ENCODE data around the gene GRID2.

GRID2 gene

DNA sequence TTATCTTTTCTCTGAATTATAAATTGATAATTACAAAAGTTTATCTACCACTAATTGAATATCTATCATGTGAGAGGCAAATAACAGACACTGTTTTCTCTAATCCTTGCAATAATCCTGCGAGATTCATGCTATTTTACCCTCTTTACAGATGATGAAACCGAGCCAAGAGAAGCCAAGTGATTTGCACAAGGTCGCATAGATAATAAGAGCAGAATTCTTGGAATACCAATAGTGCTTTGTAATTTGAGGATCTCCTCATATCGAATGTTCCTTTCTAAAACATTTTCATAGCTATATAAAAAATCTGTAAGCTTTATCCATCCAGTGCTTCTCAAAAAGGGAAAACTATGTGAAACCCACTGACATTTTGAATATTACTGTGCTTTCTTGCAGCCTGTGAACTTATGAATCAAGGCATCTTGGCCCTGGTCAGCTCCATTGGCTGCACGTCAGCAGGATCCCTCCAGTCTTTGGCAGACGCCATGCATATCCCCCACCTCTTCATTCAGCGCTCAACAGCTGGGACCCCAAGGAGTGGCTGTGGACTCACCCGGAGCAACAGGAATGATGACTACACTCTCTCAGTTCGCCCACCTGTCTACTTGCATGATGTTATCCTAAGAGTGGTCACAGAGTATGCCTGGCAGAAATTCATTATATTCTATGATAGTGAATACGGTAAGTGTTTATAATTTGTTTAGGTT is 781.0 kb downstream of the GRID2 start:
- DNase-seq (ENCODE audit: low read depth) = peak; percentile 1

DNA sequence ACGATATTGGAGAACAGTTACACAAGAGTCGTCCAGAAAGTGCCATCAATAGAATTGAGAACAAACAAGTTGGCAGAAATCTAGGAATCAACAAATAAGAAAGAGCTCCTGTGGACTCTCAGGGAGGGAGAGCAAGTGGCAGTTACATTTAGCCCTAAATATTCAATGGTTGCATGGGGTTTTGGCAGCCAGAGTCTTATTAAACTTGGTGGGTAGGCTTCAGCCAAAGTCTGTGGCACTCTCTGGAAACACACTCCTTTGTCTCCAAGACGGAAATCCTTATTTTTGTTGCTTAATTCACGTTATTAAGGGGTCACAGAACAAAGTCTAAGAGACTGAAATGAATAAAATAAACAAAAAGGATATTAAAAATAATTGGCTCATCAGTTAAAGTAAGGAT is 782.6 kb downstream of the GRID2 start:
- DNase-seq (ENCODE audit: low read depth) = no peak

DNA sequence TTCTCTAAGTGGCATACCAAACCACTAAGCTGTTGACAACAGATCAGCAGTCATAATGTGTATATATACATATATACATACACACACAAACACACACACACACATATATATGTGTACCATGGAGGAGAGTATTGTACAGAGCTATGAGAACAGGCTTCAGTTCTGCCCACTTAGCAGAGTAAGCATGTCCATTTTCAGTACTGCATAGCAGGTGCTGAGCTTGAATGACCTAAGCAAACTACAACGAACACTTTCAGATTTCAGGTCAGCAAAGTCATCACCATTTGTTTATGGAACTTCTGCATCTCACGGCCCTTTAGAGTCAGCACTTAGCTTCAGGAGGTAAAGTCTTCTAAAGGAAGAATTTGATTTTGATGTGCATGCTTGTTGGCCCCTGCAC is 789.0 kb downstream of the GRID2 start:
- DNase-seq (ENCODE audit: low read depth) = no peak

DNA sequence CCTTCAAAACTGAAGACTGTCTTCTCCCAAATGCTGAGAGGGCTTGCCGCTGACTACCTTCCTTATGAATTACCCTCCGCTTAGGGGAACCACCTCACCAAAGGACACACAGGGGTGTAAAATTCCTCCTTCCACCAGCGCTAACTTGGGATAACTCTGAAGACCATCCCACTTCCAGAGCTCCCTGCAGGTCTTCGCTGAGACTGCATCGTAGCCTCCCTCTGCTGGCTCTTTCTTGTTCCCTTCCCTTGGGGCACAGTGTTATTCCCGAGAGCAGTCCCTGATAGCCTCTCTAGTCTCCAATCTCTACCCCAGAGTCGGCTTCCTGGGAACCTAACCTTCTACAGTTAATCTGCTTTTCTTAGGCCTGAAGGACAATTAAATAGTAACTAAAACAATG is 799.3 kb downstream of the GRID2 start:
- DNase-seq (ENCODE audit: low read depth) = no peak

DNA sequence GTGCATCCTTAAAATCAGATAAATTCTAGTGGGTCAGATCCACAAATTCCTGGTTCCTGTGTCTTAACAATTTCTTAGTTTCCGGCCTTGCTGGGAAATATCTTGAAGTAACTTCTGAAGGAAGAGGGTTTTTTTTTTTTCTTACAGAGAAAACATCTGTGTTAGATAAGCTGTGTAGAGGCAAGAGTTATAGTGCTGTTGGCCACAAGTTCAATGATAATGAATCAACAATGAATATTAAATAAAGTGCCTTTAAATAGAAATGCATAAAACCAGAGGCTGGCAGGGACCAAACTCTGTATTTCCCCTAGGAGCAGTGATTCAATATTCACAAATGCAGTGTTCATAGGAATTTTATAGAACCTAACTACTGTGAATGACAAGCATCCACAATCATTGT is 812.9 kb downstream of the GRID2 start:
- DNase-seq (ENCODE audit: low read depth) = no peak

DNA sequence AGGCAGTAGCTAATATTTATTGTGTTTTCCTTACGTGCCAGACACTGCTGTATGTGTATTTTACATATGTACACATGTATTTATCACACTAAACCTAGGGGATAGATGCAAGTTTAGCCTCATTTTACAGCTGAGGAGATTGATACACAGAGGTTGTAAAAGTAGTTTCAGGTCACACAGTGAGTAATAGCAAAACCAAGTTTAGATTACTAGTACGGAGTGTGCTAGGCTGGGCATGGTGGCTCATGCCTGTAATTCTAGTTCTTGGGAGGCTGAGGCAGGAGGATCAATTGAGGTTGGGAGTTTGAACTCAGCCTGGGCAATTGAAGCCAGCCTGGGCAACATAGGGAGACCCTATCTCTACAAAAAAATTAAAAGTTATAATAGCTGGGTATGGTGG is 823.7 kb downstream of the GRID2 start:
- DNase-seq (ENCODE audit: low read depth) = no peak

DNA sequence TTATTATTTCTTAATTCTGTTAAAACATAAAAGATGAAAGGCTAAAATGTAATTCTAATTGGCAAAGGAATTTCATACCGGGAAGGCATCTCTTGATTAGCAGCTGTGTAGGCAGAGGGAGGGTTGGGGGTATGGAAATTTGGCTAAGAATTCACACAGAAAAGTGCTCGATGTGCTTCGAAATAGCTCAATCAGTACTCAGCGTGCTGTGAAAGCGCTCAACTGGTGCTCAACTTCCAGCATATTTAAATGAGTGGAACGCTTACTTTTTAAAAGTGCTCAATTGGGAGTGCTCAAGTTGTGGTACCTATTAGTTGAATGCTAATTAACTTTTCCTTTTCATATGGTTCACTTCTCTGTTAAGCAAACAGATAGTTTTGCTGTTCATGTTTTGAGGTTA is 828.9 kb downstream of the GRID2 start:
- DNase-seq (ENCODE audit: low read depth) = no peak

DNA sequence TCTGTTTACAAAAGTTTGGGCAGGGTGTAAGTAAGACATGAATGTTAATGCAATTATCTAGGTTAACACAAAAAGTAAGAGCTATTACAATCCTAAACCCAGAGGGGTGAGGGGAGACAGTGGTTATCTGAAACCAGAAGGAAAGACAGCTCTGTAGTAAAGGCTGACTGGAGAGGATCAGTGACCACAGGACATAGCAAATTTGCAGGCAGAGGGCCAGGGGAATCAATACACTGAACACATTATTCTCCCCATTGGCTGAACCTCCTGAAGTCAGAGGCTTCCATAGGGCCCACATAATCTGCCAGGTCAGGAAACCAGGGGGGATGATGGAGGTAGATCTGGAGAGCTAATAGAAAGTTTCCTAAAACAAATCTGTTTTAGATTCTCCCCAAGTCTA is 835.4 kb downstream of the GRID2 start:
- no peak for DNase-seq (ENCODE audit: low read depth)

DNA sequence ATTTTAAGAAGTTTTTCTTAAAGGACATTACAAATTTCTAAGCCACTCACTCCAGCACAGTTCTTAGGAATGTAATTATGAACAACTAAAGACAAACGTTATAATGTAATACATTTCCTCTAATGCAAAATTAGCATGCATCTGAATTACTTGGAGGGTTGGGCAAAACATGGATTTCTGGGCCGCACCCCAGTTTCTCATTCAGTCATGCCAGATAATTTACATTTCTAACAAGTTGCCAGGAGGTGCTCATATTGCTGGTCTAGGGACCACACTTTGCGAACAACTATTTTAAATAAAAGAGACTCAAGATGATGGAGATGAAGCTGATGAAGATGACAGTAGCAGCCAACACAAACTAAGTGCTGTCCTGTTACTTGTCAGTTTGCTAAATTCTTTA is 840.1 kb downstream of the GRID2 start:
- DNase-seq (ENCODE audit: low read depth) = no peak

DNA sequence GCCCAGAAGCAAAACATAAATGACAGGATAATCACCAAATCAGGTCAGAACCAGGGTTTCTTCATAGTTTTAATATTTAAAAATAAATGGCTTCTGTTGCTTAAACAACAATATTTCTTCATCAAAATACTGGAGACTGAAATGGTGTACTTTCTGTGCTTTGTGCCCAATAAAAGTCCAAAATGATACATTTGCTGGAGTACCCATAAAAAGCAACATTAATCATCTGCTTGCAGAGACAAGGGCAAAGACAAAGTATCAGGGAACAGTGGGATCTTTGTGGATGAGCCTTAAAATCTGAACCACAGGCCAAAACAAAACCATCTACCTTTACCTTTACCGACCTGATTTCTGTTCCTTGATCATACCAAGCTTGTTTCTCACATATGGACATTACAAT is 840.9 kb downstream of the GRID2 start:
- no peak for DNase-seq (ENCODE audit: low read depth)

DNA sequence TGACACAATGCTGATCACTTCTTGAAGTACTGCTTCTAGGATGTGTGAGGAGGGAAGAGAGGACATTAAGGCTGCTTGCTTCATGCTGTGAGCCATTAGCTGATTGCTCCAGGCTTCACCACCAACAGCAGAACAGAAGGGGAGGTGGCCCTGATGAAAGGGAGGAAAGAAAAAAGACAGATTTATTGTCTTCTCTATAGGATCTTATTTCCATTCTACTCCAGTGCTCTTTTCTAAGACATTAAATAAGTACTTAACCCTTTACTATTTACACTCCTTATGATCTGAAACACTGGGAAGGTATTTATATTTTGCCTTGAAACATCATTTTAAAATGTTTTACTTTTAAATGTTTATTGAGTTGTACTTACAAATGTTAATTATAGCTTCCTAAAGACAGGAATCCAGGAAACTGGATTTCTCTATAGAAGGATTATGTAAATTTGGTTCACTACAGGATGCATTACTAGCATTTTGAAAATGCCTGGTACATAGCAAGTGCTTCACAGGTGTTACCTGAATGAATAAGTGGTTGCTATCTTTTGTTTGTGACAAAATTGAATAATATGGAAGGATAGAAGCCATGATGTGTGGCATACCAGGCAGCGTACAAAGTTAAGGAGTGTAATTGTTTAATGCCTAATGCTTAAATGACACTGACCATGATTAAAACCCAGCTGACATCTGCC is 843.9 kb downstream of the GRID2 start:
- DNase-seq (ENCODE audit: low read depth) = no peak

DNA sequence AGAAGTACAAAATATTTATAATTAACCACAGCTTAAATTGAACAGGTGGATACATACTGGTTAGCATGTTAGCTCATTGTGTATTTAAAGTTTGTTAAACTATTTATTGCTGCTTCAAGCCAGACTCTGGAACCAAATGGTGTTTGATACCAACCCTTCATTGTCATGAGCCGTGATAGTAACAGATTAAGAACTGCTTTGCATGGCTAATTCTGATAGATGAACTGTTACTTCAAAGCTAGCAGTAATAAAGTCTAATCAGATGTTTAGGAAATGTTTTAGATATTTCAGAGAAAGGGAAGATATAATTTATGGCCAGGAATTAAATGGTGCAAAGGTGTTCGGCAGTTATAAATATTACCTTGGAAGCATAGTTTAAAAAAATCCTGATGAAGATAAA is 848.7 kb downstream of the GRID2 start:
- no peak for DNase-seq (ENCODE audit: low read depth)

DNA sequence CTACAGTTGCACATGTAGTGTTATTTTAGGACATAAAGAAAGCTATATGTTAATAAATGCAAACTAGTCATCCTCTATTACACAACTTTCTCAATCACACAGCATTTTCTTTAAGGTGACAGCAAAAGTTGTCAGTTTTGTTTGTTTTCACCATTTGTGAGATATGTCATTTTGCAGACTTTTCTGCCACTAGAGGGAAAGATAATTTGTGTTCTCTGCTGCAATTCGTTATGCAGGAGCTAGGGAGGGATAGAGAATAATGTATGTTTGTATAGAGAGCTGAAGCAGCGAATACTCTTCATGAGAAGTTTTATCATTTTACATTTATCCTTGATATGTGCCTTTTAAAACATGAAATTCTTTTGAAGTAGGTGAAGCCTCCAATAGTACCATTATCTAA is 854.2 kb downstream of the GRID2 start:
- no peak for DNase-seq (ENCODE audit: low read depth)

DNA sequence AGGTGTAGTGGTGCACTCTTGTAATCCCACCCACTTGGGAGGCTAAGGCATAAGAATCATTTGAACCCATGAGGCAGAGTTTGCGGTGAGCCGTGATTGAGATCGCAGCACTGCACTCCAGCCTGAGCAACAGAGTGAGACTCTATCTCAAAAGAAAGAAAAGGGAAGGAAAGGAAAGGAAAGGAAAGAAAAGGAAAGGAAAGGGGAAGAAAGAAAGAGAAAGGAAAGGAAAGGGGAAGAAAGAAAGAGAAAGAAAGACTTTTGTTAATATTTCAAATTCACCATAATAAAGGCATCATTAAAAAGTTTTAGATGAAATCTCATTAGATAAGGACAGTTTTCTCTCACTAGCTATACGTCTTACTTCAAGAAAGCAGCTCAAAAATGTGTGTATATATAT is 864.3 kb downstream of the GRID2 start:
- no peak for DNase-seq (ENCODE audit: low read depth)

DNA sequence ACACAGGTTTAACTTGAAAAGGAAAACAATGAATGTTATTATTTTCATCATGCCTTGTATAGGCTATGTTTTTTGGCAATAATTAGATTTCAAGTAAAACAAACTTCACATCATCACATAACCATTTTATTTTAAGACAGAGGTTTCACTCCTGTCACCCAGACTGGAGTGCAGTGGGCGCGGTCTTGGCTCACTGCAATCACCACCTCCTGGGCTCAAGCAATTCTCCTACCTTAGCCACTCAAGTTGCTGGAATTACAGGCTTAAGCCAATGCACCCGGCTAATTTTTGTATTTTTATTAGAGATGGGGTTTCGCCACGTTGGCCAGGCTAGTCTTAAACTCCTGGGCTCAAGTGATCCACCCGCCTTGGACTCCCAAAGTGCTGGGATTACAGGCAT is 866.2 kb downstream of the GRID2 start:
- DNase-seq (ENCODE audit: low read depth) = no peak

DNA sequence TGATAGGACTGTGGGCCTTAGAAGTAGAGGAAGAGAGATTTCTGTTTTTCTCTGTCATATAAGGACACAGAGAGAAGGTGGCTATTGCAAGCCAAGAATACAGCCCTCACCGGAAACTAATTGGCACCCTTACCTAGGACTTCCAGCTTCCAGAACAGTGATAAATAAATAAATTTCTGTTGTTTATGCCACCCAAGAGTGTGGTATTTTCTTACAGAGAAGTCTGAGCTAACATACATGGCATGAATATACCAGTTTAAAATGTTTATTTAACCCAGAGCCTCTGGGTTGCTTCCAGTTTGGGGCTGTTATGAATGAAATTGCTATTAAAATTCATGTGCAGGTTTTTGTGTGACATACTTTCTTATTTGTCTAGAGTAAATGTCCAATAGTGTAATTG is 870.8 kb downstream of the GRID2 start:
- no peak for DNase-seq (ENCODE audit: low read depth)

DNA sequence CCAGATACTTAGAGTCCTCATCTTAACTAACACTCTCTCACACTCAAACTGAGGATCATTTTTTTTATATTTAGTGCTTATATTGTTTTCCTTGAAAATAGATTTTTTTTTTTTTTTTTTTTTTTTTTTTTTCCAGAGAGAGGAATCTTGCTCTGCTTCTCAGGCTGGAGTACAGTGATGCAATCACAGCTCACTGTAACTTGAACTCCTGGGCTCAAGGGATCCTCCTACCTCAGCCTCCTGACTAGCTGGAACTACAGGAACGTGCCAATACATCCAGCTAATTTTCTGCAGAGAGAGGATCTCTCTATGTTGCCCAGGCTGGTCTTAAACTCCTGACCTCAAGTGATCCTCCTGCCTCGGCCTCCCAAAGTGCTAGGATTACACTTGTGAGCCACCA is 874.5 kb downstream of the GRID2 start:
- DNase-seq (ENCODE audit: low read depth) = peak; percentile 10

DNA sequence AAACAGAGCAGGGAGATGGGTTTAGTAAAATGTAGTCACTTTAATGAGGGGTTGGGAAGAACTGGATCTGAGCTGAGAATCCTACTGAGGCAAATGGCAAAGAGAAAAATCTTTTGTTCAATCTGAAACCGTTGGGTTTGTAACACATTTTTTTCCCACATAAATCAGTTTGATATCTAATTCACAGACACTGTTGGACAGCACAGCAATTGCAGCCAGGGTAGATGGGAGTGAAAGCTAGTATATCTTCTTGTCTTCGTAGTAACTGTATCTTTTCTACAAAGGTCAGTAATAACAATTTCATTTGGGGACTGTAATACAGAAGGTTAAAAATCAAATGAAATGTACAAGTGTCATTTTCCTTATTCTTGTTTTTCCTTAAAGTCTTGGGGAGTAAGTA is 875.3 kb downstream of the GRID2 start:
- DNase-seq (ENCODE audit: low read depth) = no peak

DNA sequence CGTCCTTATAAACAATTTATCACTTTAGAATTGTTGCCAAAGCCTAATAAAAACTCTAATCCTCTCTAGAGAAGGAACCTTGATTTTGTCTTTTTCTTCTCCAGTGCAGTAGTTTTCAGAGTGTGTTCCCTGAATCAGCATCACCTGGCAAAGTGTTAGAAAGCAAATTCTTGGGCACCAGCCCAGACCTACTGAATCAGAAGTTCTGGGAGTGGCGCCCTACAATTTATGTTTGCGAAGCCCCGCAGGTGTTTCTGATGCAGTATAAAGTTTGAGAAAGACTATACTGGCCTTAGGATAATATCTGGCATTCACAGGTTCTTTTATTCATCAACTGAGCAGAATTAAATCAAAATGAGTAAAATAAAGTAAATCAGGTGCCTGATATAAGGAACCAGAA is 879.0 kb downstream of the GRID2 start:
- no peak for DNase-seq (ENCODE audit: low read depth)

DNA sequence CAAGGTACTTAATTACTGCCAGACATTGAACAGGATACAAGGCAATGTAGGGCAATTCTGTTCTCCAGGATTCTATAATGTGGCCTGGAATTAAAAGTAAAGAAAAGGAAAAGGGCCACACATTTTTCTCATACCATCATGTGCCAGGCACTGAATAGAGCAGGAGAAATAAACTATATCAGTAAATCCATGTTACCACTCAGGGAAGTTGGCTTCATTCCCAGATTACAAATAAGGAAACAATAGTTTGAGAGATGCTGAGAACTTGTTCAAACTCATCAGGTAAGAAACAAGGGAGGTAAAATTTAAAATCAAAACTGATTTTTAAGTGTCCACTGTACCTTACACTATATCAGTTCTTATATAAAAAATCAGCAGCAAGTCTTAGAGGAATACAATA is 879.8 kb downstream of the GRID2 start:
- DNase-seq (ENCODE audit: low read depth) = no peak

DNA sequence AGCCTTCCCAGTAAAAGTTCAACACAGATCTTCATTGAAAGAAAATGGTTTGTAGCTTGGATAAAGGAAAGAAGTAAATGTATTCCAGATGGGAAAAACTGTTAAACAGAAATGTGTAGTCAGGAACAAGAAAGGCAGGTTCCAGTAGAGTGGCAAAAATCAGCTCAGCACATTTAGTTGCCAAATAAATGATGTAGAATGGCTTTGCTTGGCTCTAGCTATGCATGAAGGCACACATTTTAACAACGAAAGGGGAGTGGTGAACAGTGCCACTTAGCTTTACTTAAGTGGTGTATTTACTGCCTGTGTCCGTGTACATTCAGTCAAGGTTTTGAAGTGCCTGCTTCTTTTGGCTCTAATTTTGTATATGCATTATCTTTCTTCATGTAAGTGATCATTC is 880.3 kb downstream of the GRID2 start:
- no peak for DNase-seq (ENCODE audit: low read depth)

DNA sequence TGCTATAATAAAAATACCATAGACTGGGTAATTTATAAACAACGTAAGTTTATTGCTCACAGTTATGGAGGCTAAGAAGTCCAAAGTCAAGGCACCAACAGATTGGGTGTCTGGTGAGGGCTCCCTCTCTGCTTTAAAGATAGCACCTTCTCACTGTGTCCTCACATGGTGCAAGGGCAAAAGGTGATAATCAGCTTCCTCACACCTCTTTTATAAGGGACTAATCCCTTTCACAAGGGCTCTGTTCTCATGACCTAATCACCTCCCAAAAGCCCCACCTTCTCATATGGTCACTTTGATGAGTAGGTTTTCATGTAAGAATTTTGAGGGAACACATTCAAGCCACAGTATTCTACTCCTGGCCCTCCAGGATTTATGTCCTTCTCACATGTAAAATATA is 883.1 kb downstream of the GRID2 start:
- DNase-seq (ENCODE audit: low read depth) = no peak

DNA sequence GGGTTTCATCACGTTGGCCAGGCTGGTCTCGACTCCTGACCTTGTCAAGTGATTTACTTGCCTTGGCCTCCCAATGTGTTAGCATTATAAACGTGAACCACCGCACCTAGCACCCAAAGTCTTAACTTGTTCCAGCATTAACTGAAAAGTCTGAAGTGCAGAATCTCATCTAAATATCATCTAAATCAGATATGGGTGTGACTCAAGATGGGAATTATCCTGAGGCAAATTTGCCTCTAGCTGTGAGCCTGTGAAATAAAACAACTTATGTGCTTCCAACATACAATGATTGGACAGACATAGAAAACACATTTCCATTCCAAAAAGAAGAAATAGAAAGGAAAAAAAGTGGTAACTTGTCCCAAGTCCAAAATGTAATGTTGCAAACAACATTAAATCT is 883.7 kb downstream of the GRID2 start:
- DNase-seq (ENCODE audit: low read depth) = no peak

DNA sequence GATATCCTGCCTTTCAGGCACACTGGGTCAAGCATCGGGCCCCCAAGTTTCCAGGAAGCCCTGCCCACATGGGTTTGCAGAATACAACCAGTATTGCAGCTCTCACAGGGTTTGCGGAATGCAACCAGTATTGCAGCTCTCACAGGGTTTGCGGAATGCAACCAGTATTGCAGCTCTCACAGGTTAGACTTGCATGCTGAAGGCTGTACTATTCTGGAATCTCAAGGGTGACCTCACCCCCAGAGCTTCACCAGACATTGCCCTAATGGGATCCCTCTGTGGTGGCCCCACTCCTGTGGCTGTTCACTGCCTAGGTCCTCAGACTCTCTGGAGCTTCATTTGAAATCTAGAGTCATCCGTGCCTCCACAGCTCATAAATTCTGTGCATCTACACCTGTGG is 884.1 kb downstream of the GRID2 start:
- no peak for DNase-seq (ENCODE audit: low read depth)

All from iris pigment epithelial cell (primary cell).